ENCODE results near the gene RIMS1.
"Not testable (repeated sequence)": the region's sequence is repeated elsewhere in the genome, so short reads cannot be mapped to it uniquely, and the experiment has no call there.

RIMS1 gene

DNA sequence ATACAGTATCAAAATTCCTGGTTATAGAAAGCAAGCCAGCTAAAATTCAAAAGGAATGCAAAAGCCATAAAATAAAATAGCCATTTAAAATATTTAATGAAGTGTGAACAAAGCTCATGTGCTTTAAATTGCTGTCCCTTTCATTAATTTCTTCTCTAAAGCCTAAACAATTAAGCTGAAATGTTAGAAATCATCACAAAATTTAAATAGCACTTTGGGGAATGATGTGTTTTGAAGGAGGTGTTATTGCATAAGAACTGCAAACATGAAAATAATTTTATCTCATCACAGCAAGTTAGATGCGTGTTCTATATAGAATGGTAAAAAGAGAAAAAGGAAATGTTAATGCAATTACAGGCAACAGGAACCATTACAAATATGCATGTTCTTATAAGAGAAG lies 111.0 kb downstream of the RIMS1 start:
- Histone ChIP-seq H3K9me2 (replicated peaks; ENCODE audit: insufficient read depth, low read length) (no peaks in the 10 kb centered on the region), H3F3A (ENCODE audit: insufficient read depth) (no peaks in the 10 kb centered on the region), H3K27me3 (ENCODE audit: low read length) (no peaks in the 10 kb centered on the region), H3K4me2 (ENCODE audit: low read depth, low read length, poor library complexity, severe bottlenecking) (no peak overlapping the region), H3K4me3 (ENCODE audit: insufficient read depth, low read length, poor library complexity, severe bottlenecking) (no peak overlapping the region), H3K27ac (ENCODE audit: low read depth, low read length) (no peak overlapping the region), H3K9ac (ENCODE audit: low read length) (no peak overlapping the region), H3K9me3 (ENCODE audit: insufficient read depth, low read length) (no peaks in the 10 kb centered on the region), H3K36me3 (ENCODE audit: low read length) (no peaks in the 10 kb centered on the region), H4K20me1 (ENCODE audit: low read depth, low read length) (no peaks in the 10 kb centered on the region), H3K79me2 (ENCODE audit: insufficient read depth, low read length) (no peaks in the 10 kb centered on the region), H2AFZ (ENCODE audit: low read depth, low read length, severe bottlenecking) (no peak overlapping the region)
- no peak for TF ChIP-seq CTCF (IDR thresholded peaks at IDR 0.05; ENCODE audit: insufficient read depth, low read length, poor library complexity, severe bottlenecking)
- TF ChIP-seq EZH2phosphoT487 (conservative IDR thresholded peaks at IDR 0.05; ENCODE audit: low read length), result no peak

- no peaks in the 10 kb centered on the region for H3F3A ChIP-seq (ENCODE audit: insufficient read depth)
- TF ChIP-seq CTCF (IDR thresholded peaks at IDR 0.05; ENCODE audit: insufficient read depth, low read length, poor library complexity, severe bottlenecking), result no peak
- no peak for TF ChIP-seq EZH2phosphoT487 (conservative IDR thresholded peaks at IDR 0.05; ENCODE audit: low read length)
Measured at GRCh38 chr6:72002415-72002814, 116.1 kb downstream of the RIMS1 start.

GRCh38 chr6:72006591-72006990 lies 120.2 kb downstream of the RIMS1 start:
- not testable (repeated sequence) for H3K9me2 ChIP-seq (replicated peaks; ENCODE audit: insufficient read depth, low read length); H3K79me2 ChIP-seq (ENCODE audit: insufficient read depth, low read length); H3K27ac ChIP-seq (ENCODE audit: low read depth, low read length); H3K9me3 ChIP-seq (ENCODE audit: insufficient read depth, low read length); H4K20me1 ChIP-seq (ENCODE audit: low read depth, low read length); H3F3A ChIP-seq (ENCODE audit: insufficient read depth); H2AFZ ChIP-seq (ENCODE audit: low read depth, low read length, severe bottlenecking); H3K4me3 ChIP-seq (ENCODE audit: insufficient read depth, low read length, poor library complexity, severe bottlenecking); H3K4me2 ChIP-seq (ENCODE audit: low read depth, low read length, poor library complexity, severe bottlenecking); H3K9ac ChIP-seq (ENCODE audit: low read length); H3K27me3 ChIP-seq (ENCODE audit: low read length); H3K36me3 ChIP-seq (ENCODE audit: low read length)

More at GRCh38 chr6:72002415-72002814, 116.1 kb downstream of the RIMS1 start:
- H3K4me2 ChIP-seq (ENCODE audit: low read depth, low read length, poor library complexity, severe bottlenecking), result no peak overlapping the region
- H3K36me3 ChIP-seq (ENCODE audit: low read length), result no peaks in the 10 kb centered on the region
- no peak overlapping the region for H3K27ac ChIP-seq (ENCODE audit: low read depth, low read length)
- no peaks in the 10 kb centered on the region for H3K27me3 ChIP-seq (ENCODE audit: low read length)
- no peak overlapping the region for H2AFZ ChIP-seq (ENCODE audit: low read depth, low read length, severe bottlenecking)
- H3K4me3 ChIP-seq (ENCODE audit: insufficient read depth, low read length, poor library complexity, severe bottlenecking), result no peak overlapping the region
- no peaks in the 10 kb centered on the region for H3K9me2 ChIP-seq (replicated peaks; ENCODE audit: insufficient read depth, low read length)
- H4K20me1 ChIP-seq (ENCODE audit: low read depth, low read length), result no peaks in the 10 kb centered on the region
- H3K9me3 ChIP-seq (ENCODE audit: insufficient read depth, low read length), result no peaks in the 10 kb centered on the region; the same call in 1 of the 2 replicates
- H3K9ac ChIP-seq (ENCODE audit: low read length), result no peak overlapping the region
- no peaks in the 10 kb centered on the region for H3K79me2 ChIP-seq (ENCODE audit: insufficient read depth, low read length)

- no peaks in the 10 kb centered on the region for H3F3A ChIP-seq (ENCODE audit: insufficient read depth)
- no peak overlapping the region for H3K27ac ChIP-seq (ENCODE audit: low read depth, low read length)
- no peaks in the 10 kb centered on the region for H3K36me3 ChIP-seq (ENCODE audit: low read length)
- H3K4me2 ChIP-seq (ENCODE audit: low read depth, low read length, poor library complexity, severe bottlenecking), result no peak overlapping the region
- no peaks in the 10 kb centered on the region for H4K20me1 ChIP-seq (ENCODE audit: low read depth, low read length)
- no peaks in the 10 kb centered on the region for H3K79me2 ChIP-seq (ENCODE audit: insufficient read depth, low read length)
- H2AFZ ChIP-seq (ENCODE audit: low read depth, low read length, severe bottlenecking), result no peak overlapping the region
- no peak overlapping the region for H3K9ac ChIP-seq (ENCODE audit: low read length)
- TF ChIP-seq CTCF (IDR thresholded peaks at IDR 0.05; ENCODE audit: insufficient read depth, low read length, poor library complexity, severe bottlenecking), result no peak
- no peak for TF ChIP-seq EZH2phosphoT487 (conservative IDR thresholded peaks at IDR 0.05; ENCODE audit: low read length)
- no peaks in the 10 kb centered on the region for H3K9me2 ChIP-seq (replicated peaks; ENCODE audit: insufficient read depth, low read length)
- H3K4me3 ChIP-seq (ENCODE audit: insufficient read depth, low read length, poor library complexity, severe bottlenecking), result no peak overlapping the region
- H3K27me3 ChIP-seq (ENCODE audit: low read length), result no peaks in the 10 kb centered on the region
- no peaks in the 10 kb centered on the region for H3K9me3 ChIP-seq (ENCODE audit: insufficient read depth, low read length)
Measured at GRCh38 chr6:72022830-72023229, 136.5 kb downstream of the RIMS1 start.

Measured in SU-DHL-6 (cell line).